Amygdala (tissue), 56 donors: ENCODE data around the gene EEA1.

Experiments
- DNase-seq, 56 donors: peaks; one replicate each; lab custom pipeline; 2025; lab: John Stamatoyannopoulos, UW

EEA1 gene

GRCh38 chr12:92726850-92727249, 202.2 kb downstream of the EEA1 start:
- no peak for DNase-seq

- DNase-seq = peak in 3 of 56 donors; percentile 4 to 26 (median 8)
Measured at GRCh38 chr12:92722897-92723296, 206.2 kb downstream of the EEA1 start.

DNA sequence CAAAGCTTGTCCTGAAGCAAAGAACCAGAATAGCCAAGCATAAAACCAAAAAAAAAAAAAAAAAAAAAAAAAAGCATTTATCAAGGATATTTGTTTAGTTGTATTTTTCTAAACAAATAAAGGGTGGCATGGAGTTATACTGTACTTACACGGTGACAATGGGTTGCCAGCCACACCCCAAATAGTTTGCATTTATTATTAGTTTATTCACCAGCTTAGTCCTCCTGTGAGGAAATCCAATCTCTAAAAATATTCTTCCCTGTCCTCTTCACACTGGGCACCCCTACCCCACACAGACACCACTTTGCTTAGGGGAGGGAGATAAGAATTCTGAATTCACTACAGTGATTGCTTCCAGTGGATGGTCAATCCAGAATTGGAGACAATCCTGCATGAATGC, 207.4 kb downstream of the EEA1 start:
- no peak for DNase-seq

DNA sequence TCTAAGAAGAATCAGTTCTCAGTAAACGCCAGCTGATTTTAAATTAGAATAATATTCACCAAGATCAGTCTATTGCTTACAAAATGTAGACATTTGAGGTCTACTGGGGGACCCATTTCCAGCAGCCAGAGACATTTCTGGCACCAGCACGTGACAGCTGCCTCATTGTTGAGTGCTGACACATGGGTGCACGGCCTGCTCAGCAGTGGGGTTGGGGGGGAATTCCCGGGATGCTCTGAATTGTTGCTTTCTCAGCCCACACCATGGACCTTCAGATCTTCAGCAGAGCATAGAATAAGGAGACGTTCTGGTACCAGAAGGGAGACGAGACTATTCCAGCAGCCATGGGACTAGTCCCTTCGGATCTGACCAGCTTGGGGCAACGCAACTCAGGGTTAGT, 208.0 kb downstream of the EEA1 start:
- no peak for DNase-seq
